SK-N-SH treated with all-trans-retinoic acid at 6 μM for 48 hours (cell line): ENCODE results near the gene TMEM201.

ENCODE experiments used
- ATAC-seq: fragments of 200-7000 bp; cut with Tn5 transposase; 3 replicates; pipeline ENCODE4 v1.9.1; 2020; ENCODE audit warnings: mild to moderate bottlenecking, moderate library complexity
- ARNTL ChIP-seq: fragments of 450-650 bp; formaldehyde crosslinking; IDR thresholded peaks from 2 replicates; pipeline ENCODE4 v1.5.0; 2020; ENCODE audit warnings: low read depth, mild to moderate bottlenecking, moderate library complexity, borderline replicate concordance
- BACH2 ChIP-seq: fragments of 250-450 bp; sonication (Bioruptor Pico); IDR thresholded peaks from 2 replicates; pipeline ENCODE4 v1.9.0; 2021; ENCODE audit warnings: mild to moderate bottlenecking, borderline replicate concordance
- CREB5 ChIP-seq: fragments of 250-450 bp; sonication (Bioruptor Pico); IDR thresholded peaks from 2 replicates; pipeline ENCODE4 v1.5.1; 2020; ENCODE audit warnings: low read depth, mild to moderate bottlenecking, moderate library complexity
- CSDC2 ChIP-seq: fragments of 250-450 bp; sonication (Bioruptor Pico); IDR thresholded peaks from 2 replicates; pipeline ENCODE4 v1.5.0; 2020; ENCODE audit warnings: mild to moderate bottlenecking, moderate library complexity
- ESRRG ChIP-seq: fragments of 250-450 bp; sonication (Bioruptor Pico); IDR thresholded peaks from 2 replicates; pipeline ENCODE4 v1.6.1; 2021; ENCODE audit warnings: mild to moderate bottlenecking
- GLIS3 ChIP-seq: fragments of 250-450 bp; sonication (Bioruptor Pico); IDR thresholded peaks from 2 replicates; pipeline ENCODE4 v1.5.0; 2020; ENCODE audit warnings: mild to moderate bottlenecking, moderate library complexity
- ISL1 ChIP-seq: fragments of 250-450 bp; sonication (Bioruptor Pico); IDR thresholded peaks from 2 replicates; pipeline ENCODE4 v2.1.2; 2022; ENCODE audit warnings: mild to moderate bottlenecking, moderate library complexity
- PATZ1 ChIP-seq: fragments of 250-450 bp; sonication (Bioruptor Pico); IDR thresholded peaks from 2 replicates; pipeline ENCODE4 v1.8.0; 2020; ENCODE audit warnings: mild to moderate bottlenecking, moderate library complexity, borderline replicate concordance
- PPARA ChIP-seq: fragments of 250-450 bp; sonication (Bioruptor Pico); IDR thresholded peaks from 2 replicates; pipeline ENCODE4 v1.5.0; 2020; ENCODE audit warnings: mild to moderate bottlenecking, borderline replicate concordance
- RARB ChIP-seq: fragments of 250-450 bp; sonication (Bioruptor Pico); IDR thresholded peaks from 2 replicates; pipeline ENCODE4 v1.8.0; 2021; ENCODE audit warnings: mild to moderate bottlenecking, moderate library complexity
- SNAI2 ChIP-seq: fragments of 250-450 bp; sonication (Bioruptor Pico); IDR thresholded peaks from 2 replicates; pipeline ENCODE4 v1.5.0; 2020; ENCODE audit warnings: mild to moderate bottlenecking, moderate library complexity
- TCF4 ChIP-seq: fragments of 250-450 bp; sonication (Bioruptor Pico); IDR thresholded peaks from 2 replicates; pipeline ENCODE4 v1.8.0; 2021; ENCODE audit warnings: mild to moderate bottlenecking, moderate library complexity, borderline replicate concordance
- TOX ChIP-seq: fragments of 250-450 bp; sonication (Bioruptor Pico); IDR thresholded peaks from 2 replicates; pipeline ENCODE4 v1.8.0; 2021; ENCODE audit warnings: mild to moderate bottlenecking, moderate library complexity, borderline replicate concordance
- ZC3H10 ChIP-seq: fragments of 250-450 bp; sonication (Bioruptor Pico); IDR thresholded peaks from 2 replicates; pipeline ENCODE4 v1.5.1; 2021; ENCODE audit warnings: mild to moderate bottlenecking, moderate library complexity
- ZFP30 ChIP-seq: fragments of 450-650 bp; formaldehyde crosslinking; IDR thresholded peaks from 2 replicates; pipeline ENCODE4 v1.5.0; 2022; ENCODE audit warnings: mild to moderate bottlenecking, moderate library complexity
- ZNF70 ChIP-seq: fragments of 450-650 bp; formaldehyde crosslinking; IDR thresholded peaks from 2 replicates; pipeline ENCODE4 v1.5.0; 2020; ENCODE audit warnings: mild to moderate bottlenecking, moderate library complexity
- ZNF8 ChIP-seq: fragments of 450-650 bp; formaldehyde crosslinking; IDR thresholded peaks from 2 replicates; pipeline ENCODE4 v1.5.0; 2020; ENCODE audit warnings: mild to moderate bottlenecking, moderate library complexity
- TF ChIP-seq, protein P1 (sequence below): fragments of 250-450 bp; sonication (Bioruptor Pico); IDR thresholded peaks from 2 replicates; pipeline ENCODE4 v1.5.1; 2021; ENCODE audit warnings: mild to moderate bottlenecking, moderate library complexity
- TF ChIP-seq, protein P2 (sequence below): fragments of 250-450 bp; sonication (Bioruptor Pico); IDR thresholded peaks from 2 replicates; pipeline ENCODE4 v1.8.0; 2021; ENCODE audit warnings: low read depth, mild to moderate bottlenecking, moderate library complexity, borderline replicate concordance
- TF ChIP-seq, protein P3 (sequence below): fragments of 250-450 bp; sonication (Bioruptor Pico); IDR thresholded peaks from 2 replicates; pipeline ENCODE4 v1.5.0; 2020; ENCODE audit warnings: mild to moderate bottlenecking, moderate library complexity

Gene TMEM201

GRCh38 chr1:9626201-9626608 is 37.5 kb downstream of the TMEM201 start (continued):
- no peak for TF ChIP-seq TOX (CRISPR knock-in tag)
- no peak for TF ChIP-seq ZNF70

- ATAC-seq: no peak
- TF ChIP-seq GLIS3 (CRISPR knock-in tag) (no peak), PATZ1 (no peak), TOX (CRISPR knock-in tag) (no peak), PPARA (CRISPR knock-in tag) (no peak), ARNTL (CRISPR knock-in tag) (no peak), CSDC2 (CRISPR knock-in tag) (no peak), BACH2 (CRISPR knock-in tag) (no peak), ESRRG (CRISPR knock-in tag) (no peak), ZNF70 (no peak), RARB (no peak), ZNF8 (CRISPR knock-in tag) (no peak), CREB5 (CRISPR knock-in tag) (no peak), ISL1 (CRISPR knock-in tag) (no peak), SNAI2 (CRISPR knock-in tag) (no peak), ZC3H10 (CRISPR knock-in tag) (no peak), ZFP30 (CRISPR knock-in tag) (no peak)
- TF ChIP-seq, protein P1, sequence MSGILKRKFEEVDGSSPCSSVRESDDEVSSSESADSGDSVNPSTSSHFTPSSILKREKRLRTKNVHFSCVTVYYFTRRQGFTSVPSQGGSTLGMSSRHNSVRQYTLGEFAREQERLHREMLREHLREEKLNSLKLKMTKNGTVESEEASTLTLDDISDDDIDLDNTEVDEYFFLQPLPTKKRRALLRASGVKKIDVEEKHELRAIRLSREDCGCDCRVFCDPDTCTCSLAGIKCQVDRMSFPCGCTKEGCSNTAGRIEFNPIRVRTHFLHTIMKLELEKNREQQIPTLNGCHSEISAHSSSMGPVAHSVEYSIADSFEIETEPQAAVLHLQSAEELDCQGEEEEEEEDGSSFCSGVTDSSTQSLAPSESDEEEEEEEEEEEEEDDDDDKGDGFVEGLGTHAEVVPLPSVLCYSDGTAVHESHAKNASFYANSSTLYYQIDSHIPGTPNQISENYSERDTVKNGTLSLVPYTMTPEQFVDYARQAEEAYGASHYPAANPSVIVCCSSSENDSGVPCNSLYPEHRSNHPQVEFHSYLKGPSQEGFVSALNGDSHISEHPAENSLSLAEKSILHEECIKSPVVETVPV (CRISPR knock-in tag): no peak
- TF ChIP-seq, protein P2, sequence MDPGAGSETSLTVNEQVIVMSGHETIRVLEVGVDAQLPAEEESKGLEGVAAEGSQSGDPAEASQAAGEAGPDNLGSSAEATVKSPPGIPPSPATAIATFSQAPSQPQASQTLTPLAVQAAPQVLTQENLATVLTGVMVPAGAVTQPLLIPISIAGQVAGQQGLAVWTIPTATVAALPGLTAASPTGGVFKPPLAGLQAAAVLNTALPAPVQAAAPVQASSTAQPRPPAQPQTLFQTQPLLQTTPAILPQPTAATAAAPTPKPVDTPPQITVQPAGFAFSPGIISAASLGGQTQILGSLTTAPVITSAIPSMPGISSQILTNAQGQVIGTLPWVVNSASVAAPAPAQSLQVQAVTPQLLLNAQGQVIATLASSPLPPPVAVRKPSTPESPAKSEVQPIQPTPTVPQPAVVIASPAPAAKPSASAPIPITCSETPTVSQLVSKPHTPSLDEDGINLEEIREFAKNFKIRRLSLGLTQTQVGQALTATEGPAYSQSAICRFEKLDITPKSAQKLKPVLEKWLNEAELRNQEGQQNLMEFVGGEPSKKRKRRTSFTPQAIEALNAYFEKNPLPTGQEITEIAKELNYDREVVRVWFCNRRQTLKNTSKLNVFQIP (CRISPR knock-in tag): no peak
- TF ChIP-seq, protein P3, sequence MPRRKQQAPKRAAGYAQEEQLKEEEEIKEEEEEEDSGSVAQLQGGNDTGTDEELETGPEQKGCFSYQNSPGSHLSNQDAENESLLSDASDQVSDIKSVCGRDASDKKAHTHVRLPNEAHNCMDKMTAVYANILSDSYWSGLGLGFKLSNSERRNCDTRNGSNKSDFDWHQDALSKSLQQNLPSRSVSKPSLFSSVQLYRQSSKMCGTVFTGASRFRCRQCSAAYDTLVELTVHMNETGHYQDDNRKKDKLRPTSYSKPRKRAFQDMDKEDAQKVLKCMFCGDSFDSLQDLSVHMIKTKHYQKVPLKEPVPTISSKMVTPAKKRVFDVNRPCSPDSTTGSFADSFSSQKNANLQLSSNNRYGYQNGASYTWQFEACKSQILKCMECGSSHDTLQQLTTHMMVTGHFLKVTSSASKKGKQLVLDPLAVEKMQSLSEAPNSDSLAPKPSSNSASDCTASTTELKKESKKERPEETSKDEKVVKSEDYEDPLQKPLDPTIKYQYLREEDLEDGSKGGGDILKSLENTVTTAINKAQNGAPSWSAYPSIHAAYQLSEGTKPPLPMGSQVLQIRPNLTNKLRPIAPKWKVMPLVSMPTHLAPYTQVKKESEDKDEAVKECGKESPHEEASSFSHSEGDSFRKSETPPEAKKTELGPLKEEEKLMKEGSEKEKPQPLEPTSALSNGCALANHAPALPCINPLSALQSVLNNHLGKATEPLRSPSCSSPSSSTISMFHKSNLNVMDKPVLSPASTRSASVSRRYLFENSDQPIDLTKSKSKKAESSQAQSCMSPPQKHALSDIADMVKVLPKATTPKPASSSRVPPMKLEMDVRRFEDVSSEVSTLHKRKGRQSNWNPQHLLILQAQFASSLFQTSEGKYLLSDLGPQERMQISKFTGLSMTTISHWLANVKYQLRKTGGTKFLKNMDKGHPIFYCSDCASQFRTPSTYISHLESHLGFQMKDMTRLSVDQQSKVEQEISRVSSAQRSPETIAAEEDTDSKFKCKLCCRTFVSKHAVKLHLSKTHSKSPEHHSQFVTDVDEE (CRISPR knock-in tag): no peak
These were observed 40.1 kb downstream of the TMEM201 start for GRCh38 chr1:9628541-9629444.

GRCh38 chr1:9629445-9630201 is 40.9 kb downstream of the TMEM201 start:
- no peak for TF ChIP-seq RARB
- no peak for TF ChIP-seq SNAI2 (CRISPR knock-in tag)
- TF ChIP-seq PPARA (CRISPR knock-in tag): no peak
- TF ChIP-seq, protein P3 (CRISPR knock-in tag): no peak
- no peak for TF ChIP-seq TCF4 (CRISPR knock-in tag)
- ATAC-seq: no peak
